Kidney epithelial cell (primary cell): ENCODE data around the gene MSX1. TPM values are rescaled to one million over a fixed set of nuclear protein-coding genes. Genes with fewer than 3 reads are reported as not detected.

Experiments
- DNase-seq: peaks from one replicate; pipeline ENCODE4 v3.0.0-alpha.2; 2010; ENCODE audit warnings: low read depth
- H3K27me3 ChIP-seq: 2 replicates; pipeline ENCODE4 v1.6.0; 2011; ENCODE audit warnings: low read length; ENCODE audit not compliant: control insufficient read depth, insufficient read depth
- H3K36me3 ChIP-seq: 2 replicates; pipeline ENCODE4 v1.5.1; 2011; ENCODE audit warnings: low read length; ENCODE audit not compliant: control insufficient read depth, insufficient read depth
- H3K4me3 ChIP-seq: 2 replicates; pipeline ENCODE4 v1.5.1; 2011; ENCODE audit warnings: low read depth, mild to moderate bottlenecking, control low read depth, low read length
- total RNA-seq: library from RNA; depleted of rRNA; stranded (reverse); fragments of >200 nt; gene quantifications from 2 replicates; pipeline ENCODE4 v1.2.3, GENCODE V29; 2015
- TF ChIP-seq, protein P1 (sequence below): IDR thresholded peaks from 2 replicates; pipeline ENCODE4 v1.5.1; 2011; ENCODE audit warnings: mild to moderate bottlenecking, moderate library complexity, low read length, control low read depth, inconsistent platforms; ENCODE audit not compliant: insufficient read depth, poor library complexity, severe bottlenecking

Gene MSX1
- total RNA-seq, 1 donor from 2014 or later = 1.6 TPM

DNA sequence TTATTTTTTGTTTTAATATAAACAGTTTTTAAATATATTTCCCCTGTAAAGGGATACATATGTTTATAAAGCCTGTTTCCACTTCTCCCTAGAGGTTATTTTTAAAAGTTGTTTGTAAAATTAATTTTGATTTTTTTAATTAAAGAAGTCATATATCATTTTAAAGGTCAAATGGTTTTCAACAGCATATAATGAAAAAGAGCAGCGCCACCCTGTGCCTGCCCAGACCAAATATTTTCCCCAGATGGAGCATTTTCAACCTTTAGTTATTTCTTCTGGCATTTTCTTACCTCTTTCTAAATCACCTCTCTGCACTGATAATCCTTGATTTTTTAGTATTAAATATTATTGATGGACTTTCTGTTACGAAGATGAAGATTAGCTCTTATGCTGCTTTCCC is 21.0 kb downstream of the MSX1 start:
- H3K4me3 ChIP-seq = no peak overlapping the region
- DNase-seq = no peak
- no peaks in the 10 kb centered on the region for H3K27me3 ChIP-seq
- TF ChIP-seq, protein P1, sequence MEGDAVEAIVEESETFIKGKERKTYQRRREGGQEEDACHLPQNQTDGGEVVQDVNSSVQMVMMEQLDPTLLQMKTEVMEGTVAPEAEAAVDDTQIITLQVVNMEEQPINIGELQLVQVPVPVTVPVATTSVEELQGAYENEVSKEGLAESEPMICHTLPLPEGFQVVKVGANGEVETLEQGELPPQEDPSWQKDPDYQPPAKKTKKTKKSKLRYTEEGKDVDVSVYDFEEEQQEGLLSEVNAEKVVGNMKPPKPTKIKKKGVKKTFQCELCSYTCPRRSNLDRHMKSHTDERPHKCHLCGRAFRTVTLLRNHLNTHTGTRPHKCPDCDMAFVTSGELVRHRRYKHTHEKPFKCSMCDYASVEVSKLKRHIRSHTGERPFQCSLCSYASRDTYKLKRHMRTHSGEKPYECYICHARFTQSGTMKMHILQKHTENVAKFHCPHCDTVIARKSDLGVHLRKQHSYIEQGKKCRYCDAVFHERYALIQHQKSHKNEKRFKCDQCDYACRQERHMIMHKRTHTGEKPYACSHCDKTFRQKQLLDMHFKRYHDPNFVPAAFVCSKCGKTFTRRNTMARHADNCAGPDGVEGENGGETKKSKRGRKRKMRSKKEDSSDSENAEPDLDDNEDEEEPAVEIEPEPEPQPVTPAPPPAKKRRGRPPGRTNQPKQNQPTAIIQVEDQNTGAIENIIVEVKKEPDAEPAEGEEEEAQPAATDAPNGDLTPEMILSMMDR = peak; percentile 20
- H3K36me3 ChIP-seq = no peaks in the 10 kb centered on the region

DNA sequence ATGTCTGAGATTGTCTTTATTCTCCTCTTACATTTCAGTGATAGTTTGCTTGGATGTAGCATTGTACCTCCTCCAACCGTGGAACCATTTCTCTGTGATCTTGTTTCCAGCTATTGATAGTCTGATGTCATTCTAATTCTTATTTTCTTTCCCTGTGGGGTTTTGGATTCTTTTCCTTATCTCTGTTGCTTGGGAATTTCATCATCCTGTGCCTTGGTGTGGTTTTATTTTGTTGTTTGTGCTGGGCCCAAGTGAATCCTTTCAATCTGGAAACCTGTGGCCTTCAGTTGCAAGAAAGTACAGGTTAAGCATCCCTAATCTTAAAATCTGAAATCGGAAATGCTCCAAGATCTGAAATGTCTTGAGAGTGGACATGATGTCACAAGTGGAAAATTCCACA is 22.0 kb downstream of the MSX1 start:
- TF ChIP-seq, protein P1 = no peak

DNA sequence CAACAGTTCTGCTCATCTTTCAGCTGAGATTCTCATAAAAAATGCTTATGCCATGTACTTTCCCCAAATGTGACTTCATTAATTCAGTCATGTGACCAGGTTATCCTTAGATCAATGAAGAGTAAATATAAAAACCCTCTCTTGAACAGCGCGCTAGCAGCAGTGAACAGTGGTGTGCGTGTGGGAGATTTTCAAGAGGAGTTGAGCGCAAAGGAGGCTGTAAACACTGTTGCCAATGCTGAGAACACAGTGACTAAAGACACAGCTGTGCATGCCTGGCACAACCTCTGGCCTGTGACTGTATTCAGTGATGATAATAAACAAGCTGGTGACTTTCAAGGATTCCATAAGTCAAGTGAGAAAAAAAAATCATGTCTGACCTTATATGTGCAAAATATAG is 25.1 kb downstream of the MSX1 start:
- no peaks in the 10 kb centered on the region for H3K36me3 ChIP-seq
- no peak overlapping the region for H3K4me3 ChIP-seq
- no peaks in the 10 kb centered on the region for H3K27me3 ChIP-seq
- DNase-seq = no peak
- TF ChIP-seq, protein P1 = no peak

More for the DNA sequence above, 22.0 kb downstream of the MSX1 start:
- no peak for DNase-seq
- Histone ChIP-seq H3K27me3 (no peaks in the 10 kb centered on the region), H3K4me3 (no peak overlapping the region), H3K36me3 (no peaks in the 10 kb centered on the region)

DNA sequence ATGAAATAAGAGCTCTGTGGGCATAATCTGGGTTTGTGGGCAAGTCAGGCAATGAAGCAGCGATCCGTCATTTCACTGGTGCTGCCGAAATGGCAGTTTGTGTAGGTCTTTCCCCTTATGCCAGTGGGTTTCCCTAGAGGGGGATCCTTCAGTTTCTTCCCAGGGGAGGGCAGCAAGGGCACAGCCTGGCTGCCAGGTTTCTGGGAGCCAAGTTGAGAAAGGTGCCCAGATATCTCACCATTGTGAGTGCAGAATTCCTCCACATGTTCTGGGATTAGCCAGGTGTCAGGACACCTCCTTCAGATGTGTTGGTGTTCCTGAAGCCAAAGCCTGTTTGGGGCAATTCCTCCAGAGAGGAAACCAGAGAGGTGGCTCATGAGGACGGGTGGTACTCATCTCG is 28.0 kb downstream of the MSX1 start:
- no peaks in the 10 kb centered on the region for H3K27me3 ChIP-seq
- TF ChIP-seq, protein P1 = no peak
- DNase-seq = no peak
- H3K4me3 ChIP-seq = no peak overlapping the region
- H3K36me3 ChIP-seq = no peaks in the 10 kb centered on the region

DNA sequence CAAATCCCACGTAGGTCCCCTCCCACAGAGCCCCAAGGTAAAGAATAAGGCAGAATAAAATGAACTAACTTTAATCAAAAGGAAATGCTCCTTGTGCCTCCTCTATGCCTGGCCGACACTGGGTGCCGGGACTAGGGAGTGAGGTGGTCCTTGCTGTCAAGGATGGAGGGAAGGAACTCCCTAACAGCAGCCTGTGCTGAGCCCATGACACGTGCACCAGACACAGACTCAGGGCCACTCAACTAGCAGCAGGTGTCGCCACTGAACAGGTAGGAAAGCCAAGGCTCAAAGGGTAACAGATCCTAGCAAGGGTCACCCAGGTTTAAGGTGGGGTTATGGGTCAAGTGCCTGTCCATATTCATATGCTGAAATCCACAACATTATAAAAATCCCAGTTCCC is 29.2 kb downstream of the MSX1 start:
- TF ChIP-seq, protein P1 = no peak
- Histone ChIP-seq H3K27me3 (no peaks in the 10 kb centered on the region), H3K36me3 (no peaks in the 10 kb centered on the region), H3K4me3 (no peak overlapping the region)
- DNase-seq = no peak

DNA sequence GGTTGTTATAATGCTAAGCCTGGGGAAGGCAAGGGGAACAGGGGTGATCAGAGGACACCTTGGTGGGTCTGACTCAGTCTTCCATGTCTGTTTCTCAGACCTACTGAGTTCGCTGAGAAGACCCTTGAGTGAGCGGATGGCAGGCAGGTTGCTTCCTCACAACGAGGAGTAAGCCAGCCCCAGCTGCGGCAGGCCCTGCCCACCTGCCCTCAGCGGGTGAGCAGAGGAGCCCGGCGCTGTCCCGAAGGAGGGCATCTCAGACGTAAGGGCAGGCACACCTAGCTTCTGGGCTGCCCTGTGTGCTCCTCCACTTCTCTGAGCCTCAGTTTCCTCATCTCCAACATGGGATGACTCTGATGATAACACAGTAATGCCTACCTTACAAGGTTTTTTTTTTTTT is 30.3 kb downstream of the MSX1 start:
- DNase-seq = no peak
- no peaks in the 10 kb centered on the region for H3K36me3 ChIP-seq
- TF ChIP-seq, protein P1 = no peak

More for the DNA sequence above, 30.3 kb downstream of the MSX1 start:
- Histone ChIP-seq H3K4me3 (no peak overlapping the region), H3K27me3 (no peaks in the 10 kb centered on the region)
